B cell (primary cell): ENCODE results near the gene PRODH2.

ENCODE experiments used
- CTCF ChIP-seq: fragments of 200-600 bp; IDR thresholded peaks from one replicate; pipeline ENCODE4 v1.8.0; 2022; ENCODE audit warnings: antibody characterized with exemption, mild to moderate bottlenecking
- EZH2 ChIP-seq: IDR thresholded peaks from 2 replicates; pipeline ENCODE4 v1.6.1; 2012; ENCODE audit warnings: borderline replicate concordance, low read depth, mild to moderate bottlenecking, moderate library complexity, low read length; ENCODE audit not compliant: insufficient read depth, poor library complexity, severe bottlenecking

- TF ChIP-seq EZH2 (no peak), CTCF (no peak)
Observed at GRCh38 chr19:35779033-35779432, 33.6 kb downstream of the PRODH2 start.
